Heart left ventricle (tissue), 13 donors: ENCODE data around the gene PET117.

ENCODE experiments used
- CTCF ChIP-seq, 12 donors: fragments of 200-600 bp; sonication (generic) in 4 of 12; IDR thresholded peaks; one replicate each; pipeline versions ENCODE4 v1.5.0 to v1.8.0; 2018 to 2022; ENCODE audit warnings: antibody characterized with exemption in 12 of 12, mild to moderate bottlenecking in 5 of 12
- POLR2A ChIP-seq, 2 donors: fragments of 450-650 bp; IDR thresholded peaks; one replicate each; pipeline ENCODE4 v1.6.1; 2017; ENCODE audit warnings: antibody characterized with exemption in 2 of 2, mild to moderate bottlenecking in 2 of 2, moderate library complexity in 2 of 2
- donor health status: ischemic (EF 13 %, LVEDD 7.1; RV severe dilation, severe dysfunction).
- donor health status: DM: no; HTN: yes; CAD: no.
- donor health status: DM: no; HTN: no; CAD: no.
- donor health status: ischemic (EF 25% LVEDD 6.9; RV normal size, moderate dysfunction).
- donor health status: ischemic (EF 25% LVEDD 5.7; RV mildly dilated, moderate dysfunction).
- donor health status: ischemic (EF 35%, LVEDD 5.7; RV mildly dilated, moderate dysfunction).
- donor health status: nonischemic (EF 11% LVEDD 7.7; RV severe dilation, severe dysfunction).
- donor health status: DM: yes; HTN: yes; CAD: no.
- donor health status: PGD.
- donor health status: ischemic (EF 29% LVEDD 5.4; RV normal size, mild dysfunction).
- donor health status: nonischemic (EF 23%, LVEDD 6.1; RV moderate dilation, normal function).

DNA sequence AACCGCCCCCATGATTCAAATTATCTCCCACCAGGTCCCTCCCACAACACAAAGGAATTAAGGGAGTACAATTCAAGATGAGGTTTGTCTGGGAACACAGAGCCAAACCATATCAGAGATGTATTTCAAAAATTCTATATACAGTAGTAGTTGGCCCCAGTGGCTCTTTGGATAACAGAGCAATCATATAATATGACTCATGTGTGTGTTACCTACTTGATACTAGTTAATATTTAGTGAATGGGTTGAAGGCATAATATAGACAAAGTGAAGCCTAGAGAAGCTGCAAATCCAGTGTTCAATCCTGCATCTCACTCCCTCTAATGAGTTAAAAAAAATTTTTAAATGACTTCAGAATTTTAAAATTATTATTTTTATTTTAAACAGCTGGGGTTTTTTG is 43.2 kb downstream of the PET117 start:
- no peak for TF ChIP-seq POLR2A (IDR thresholded peaks at IDR 0.05)
- TF ChIP-seq CTCF (IDR thresholded peaks at IDR 0.05), result no peak
